NCI-H2171 treated with DMSO at 0.1 percent for 48 hours (cell line): Measurements from ENCODE around the gene SPATA17.
A peak's percentile ranks its signal among the peaks of the same experiment; 100 is the strongest.
"Not testable (repeated sequence)": the region's sequence is repeated elsewhere in the genome, so short reads cannot be mapped to it uniquely, and the experiment has no call there.

Experiments used
- DNase-seq: peaks from one replicate; lab custom pipeline; 2025; lab: John Stamatoyannopoulos, UW

The SPATA17 gene, protein sequence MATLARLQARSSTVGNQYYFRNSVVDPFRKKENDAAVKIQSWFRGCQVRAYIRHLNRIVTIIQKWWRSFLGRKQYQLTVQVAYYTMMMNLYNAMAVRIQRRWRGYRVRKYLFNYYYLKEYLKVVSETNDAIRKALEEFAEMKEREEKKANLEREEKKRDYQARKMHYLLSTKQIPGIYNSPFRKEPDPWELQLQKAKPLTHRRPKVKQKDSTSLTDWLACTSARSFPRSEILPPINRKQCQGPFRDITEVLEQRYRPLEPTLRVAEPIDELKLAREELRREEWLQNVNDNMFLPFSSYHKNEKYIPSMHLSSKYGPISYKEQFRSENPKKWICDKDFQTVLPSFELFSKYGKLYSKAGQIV

DNA sequence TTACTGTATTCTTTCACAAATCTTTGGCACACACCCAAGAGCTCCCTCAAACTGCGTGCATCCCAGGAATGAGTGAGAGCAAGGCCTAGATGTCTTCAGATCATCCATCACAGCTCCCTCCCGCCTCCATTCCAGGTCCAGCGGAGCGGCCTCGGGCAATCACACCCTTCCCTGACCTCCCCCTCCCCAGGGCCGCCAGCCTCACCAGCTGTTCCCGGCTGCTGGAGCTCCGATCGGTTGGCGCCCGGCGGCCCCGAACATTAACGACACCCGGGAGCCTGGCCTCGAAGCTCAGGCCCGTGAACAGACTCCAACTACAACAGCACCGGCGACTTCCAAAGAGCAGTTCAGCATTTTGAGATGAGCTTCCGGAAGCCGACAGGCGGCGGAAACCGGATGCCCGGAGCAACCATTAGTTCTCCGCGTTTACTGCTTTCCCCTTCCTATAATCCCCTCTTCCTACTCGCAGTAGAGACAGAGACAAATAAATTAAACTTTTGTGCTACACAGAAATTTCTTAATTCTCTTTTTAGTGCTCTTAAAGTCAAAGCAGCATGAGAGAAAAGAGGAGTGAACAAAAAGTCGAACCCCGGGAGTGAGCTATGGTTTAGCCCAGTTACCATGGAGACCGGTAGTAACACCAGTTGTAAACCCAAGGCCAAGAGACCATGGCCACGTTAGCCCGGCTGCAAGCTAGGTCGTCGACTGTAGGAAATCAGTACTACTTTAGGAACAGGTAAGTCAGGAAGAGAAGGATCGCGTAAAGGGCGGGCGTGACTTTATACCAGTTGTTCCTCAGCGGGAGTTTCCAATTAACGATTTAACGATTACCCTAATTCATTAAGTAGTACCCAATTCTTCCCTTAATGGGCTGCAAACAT lies at the start of gene SPATA17, which contains the start of gene GPATCH2:
TSS of gene SPATA17 (plus strand) at position 634 of the 881 bp plus-strand sequence. CDS start at position 669, 35 bp downstream.
TSS of gene GPATCH2 (minus strand) at position 380 of the 881 bp plus-strand sequence. CDS start at position 261, 119 bp downstream.
- peak; percentile 96 for DNase-seq

- DNase-seq, result not testable (repeated sequence)
Observed at GRCh38 chr1:217584286-217584811, 46.8 kb upstream of the SPATA17 start.

DNA sequence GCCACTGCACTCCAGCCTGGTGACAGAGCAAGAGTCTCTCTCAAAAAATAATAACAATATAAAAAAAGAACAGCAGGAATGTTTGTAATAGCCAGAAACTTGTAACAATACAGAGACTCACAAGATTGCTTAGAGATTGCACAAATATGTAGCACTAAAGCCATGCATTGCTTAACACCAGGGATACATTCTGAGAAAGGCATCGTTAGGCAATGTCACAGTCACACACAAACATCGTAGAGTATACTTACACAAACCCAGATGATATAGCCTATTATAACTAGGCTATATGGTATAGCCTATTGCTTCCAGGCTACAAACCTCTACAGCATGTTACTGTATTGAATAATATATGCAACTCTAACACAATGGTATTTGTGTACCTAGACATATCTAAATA lies 45.6 kb upstream of the SPATA17 start:
- no peak for DNase-seq

DNA sequence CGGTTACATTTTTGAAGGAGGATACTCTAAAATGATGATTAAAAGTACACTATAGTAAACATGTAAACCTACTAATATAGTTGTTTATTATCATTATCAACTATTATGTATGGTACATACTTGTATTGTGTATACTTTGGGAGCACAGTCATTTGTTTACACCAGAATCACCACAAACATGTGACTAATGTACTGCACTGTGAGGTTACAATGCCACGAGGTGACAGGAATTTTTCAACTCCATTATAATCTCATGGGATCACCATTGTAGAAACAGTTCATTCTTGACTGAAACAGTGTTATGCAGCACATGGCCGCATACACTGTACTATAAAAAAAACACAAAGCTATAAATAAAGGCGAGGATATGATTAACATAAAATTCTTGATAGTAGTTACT lies 44.6 kb upstream of the SPATA17 start:
- no peak for DNase-seq

DNA sequence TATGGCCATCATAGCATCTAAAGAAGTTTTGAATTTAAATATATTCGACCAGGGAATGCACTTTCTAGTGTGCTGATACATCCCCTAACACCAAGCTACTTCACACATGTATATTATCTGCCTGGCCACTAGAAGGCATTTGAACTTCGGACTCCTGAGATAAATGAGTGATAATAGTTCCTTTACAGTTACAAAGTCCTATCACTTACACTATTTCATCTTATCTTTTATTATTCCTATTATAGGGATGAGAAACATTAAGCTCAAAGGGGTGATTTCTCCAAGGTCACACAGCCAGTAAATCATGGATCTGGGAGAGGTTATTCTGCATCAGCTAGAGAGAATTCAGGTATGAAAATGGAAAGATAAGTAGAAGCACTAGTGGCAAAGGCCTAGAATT lies 40.5 kb upstream of the SPATA17 start:
- DNase-seq, result no peak

DNA sequence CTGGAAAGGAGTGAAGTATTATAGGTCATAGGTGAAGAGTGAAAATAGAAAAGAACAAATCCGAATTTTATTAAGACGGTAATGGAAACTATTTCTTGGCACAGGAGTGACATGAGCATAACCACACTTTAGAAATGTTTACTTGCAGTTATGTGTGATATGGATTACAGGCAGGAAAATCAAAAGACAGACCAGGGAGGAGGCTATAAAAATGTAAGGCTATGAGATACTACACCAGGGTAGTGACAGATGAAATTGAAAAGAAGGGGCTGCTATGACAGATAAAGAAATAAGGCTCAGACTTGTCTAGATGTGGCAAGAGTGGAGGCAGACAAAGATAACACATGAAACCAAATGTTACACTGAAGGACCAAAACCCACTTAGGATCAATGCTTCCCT lies 32.0 kb upstream of the SPATA17 start:
- DNase-seq, result no peak

- no peak for DNase-seq
Observed at GRCh38 chr1:217602380-217602779, 28.8 kb upstream of the SPATA17 start.

DNA sequence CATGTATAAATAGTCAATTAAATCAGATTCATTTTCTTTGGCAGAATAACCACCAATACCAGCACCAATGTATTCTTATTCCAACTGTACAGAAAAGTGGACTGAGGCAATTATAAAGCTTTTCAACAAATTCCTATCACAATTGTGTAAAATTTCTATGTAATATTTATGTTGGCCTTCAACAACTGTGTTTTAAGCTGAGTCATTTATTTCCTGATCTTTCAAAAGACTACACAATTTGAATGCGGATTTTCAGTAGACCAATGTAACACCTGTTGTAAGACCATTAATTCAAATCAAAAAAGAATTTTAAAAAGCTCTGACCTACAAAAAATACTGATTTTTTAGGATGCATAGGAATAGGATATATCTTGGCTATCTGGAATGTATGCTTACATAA lies 25.8 kb upstream of the SPATA17 start:
- no peak for DNase-seq

- no peak for DNase-seq
Observed at GRCh38 chr1:217614200-217614712, 16.9 kb upstream of the SPATA17 start.

- no peak for DNase-seq
Observed at GRCh38 chr1:217617126-217617525, 14.0 kb upstream of the SPATA17 start.

GRCh38 chr1:217620814-217621213 lies 10.3 kb upstream of the SPATA17 start:
- no peak for DNase-seq

DNA sequence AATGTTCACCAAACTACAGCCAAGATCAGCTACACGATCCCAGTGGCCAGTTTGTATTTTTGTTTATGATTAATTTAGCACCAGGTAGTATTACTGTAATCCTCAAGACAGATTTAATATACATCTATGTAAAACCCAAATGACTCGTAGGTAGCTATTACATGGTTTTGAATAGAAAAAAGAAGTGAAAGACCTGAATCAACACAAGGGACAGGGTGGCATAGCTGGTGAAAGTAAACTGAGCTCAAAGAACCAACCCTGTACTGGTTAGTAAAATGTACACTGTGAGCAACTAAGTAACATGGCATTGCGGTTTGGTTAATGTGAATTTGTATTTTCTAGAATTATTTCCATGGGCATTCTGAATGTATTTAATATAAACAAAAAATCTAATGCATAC lies 9.1 kb upstream of the SPATA17 start:
- DNase-seq, result no peak

- no peak for DNase-seq
Observed at GRCh38 chr1:217626321-217626720, 4.8 kb upstream of the SPATA17 start.

DNA sequence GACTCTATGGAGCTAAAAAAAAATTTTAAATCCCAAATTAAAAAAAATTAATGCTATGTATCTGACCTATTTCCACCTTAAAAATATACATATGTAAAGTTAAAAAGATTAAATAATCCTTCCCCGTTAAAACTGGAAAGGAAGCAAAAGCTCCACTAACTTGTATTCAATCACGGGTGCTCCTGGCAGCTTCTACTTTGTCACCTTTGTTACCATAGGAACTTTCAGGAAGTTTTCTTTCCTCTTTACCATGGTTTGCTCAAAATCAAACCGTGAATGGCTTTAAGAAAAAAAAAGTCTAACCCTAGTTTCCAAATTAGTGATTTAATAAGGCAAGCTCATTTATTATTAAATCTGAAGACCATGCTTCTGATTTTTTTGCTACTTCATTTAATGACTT lies 3.7 kb upstream of the SPATA17 start:
- no peak for DNase-seq

GRCh38 chr1:217642455-217642854 lies 11.3 kb downstream of the SPATA17 start:
- no peak for DNase-seq

- no peak for DNase-seq
Observed at GRCh38 chr1:217647791-217648190, 16.6 kb downstream of the SPATA17 start.

DNA sequence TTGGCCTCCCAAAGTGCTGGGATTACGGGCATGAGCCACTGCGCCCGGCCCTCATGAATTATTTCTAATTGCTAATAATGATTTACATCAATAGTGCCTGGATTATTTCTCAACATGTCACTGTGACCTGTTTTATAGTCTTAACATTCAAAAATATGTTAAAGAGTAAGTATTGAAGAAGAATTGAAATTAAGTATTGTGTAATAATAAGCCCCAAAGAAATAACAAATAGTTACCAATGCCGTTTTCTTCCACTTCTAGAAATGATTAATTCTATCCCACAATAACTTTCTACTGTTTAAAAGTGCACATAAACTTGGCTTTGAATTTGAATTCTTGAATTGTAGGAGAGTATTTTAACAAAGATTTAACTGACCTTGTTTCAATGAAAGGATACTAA lies 19.5 kb downstream of the SPATA17 start:
- DNase-seq, result no peak

- no peak for DNase-seq
Observed at GRCh38 chr1:217660353-217661062, 29.4 kb downstream of the SPATA17 start.

GRCh38 chr1:217661407-217661806 lies 30.3 kb downstream of the SPATA17 start:
- no peak for DNase-seq

- no peak for DNase-seq
Observed at GRCh38 chr1:217668351-217668940, 37.3 kb downstream of the SPATA17 start.

GRCh38 chr1:217673387-217673786 lies 42.2 kb downstream of the SPATA17 start:
- no peak for DNase-seq
